Spleen (tissue), 11 donors: ENCODE measurements around the gene GADL1. TPM values are rescaled to one million over a fixed set of nuclear protein-coding genes. Genes with fewer than 3 reads are reported as not detected.
A peak's percentile ranks its signal among the peaks of the same experiment; 100 is the strongest.

Experiments used
- DNase-seq: peaks from one replicate; pipeline ENCODE4 v3.0.0-alpha.2; 2020
- H3K27ac ChIP-seq, 8 donors: fragments of 200-600 bp; sonication (generic) in 7 of 8; 1 replicate in 4 of 8; 2 replicates in 4 of 8; pipeline versions ENCODE4 v1.5.0 to v1.8.0; 2016 to 2021; ENCODE audit warnings: inconsistent platforms in 4 of 8, mild to moderate bottlenecking in 4 of 8, moderate library complexity in 1 of 8
- H3K27me3 ChIP-seq, 7 donors: fragments of 200-600 bp; sonication (generic) in 6 of 7; replicated peaks in 1 of 7; 1 replicate in 4 of 7; 2 replicates in 3 of 7; pipeline versions ENCODE4 v1.5.0 to v1.8.0; 2016 to 2021; ENCODE audit warnings: inconsistent platforms in 3 of 7, mild to moderate bottlenecking in 1 of 7
- H3K36me3 ChIP-seq, 6 donors: fragments of 200-600 bp; sonication (generic) in 5 of 6; 1 replicate in 4 of 6; 2 replicates in 2 of 6; pipeline versions ENCODE4 v1.5.0 to v1.8.0; 2016 to 2021; ENCODE audit warnings: inconsistent platforms in 2 of 6
- H3K4me1 ChIP-seq, 6 donors: fragments of 200-600 bp; sonication (generic) in 5 of 6; 1 replicate in 3 of 6; 2 replicates in 3 of 6; pipeline versions ENCODE4 v1.5.0 to v1.8.0; 2016 to 2021; ENCODE audit warnings: inconsistent platforms in 3 of 6
- H3K4me3 ChIP-seq, 8 donors: fragments of 200-600 bp; sonication (generic) in 7 of 8; 1 replicate in 4 of 8; 2 replicates in 4 of 8; pipeline versions ENCODE4 v1.5.0 to v1.8.0; 2016 to 2021; ENCODE audit warnings: inconsistent platforms in 4 of 8, mild to moderate bottlenecking in 4 of 8, moderate library complexity in 2 of 8
- H3K9me3 ChIP-seq, 8 donors: fragments of 200-600 bp; sonication (generic) in 7 of 8; 1 replicate in 4 of 8; 2 replicates in 4 of 8; pipeline versions ENCODE4 v1.5.0 to v1.8.0; 2016 to 2021; ENCODE audit warnings: inconsistent platforms in 4 of 8
- CTCF ChIP-seq, 11 experiments: fragments of 200-600 bp in 7 of 11; fragments of 450-650 bp in 4 of 11; sonication (generic) in 4 of 11; IDR thresholded peaks in 8 of 11; conservative IDR thresholded peaks in 3 of 11; 1 replicate in 7 of 11; 2 replicates in 4 of 11; pipeline versions ENCODE4 v1.4.0 to v1.8.0; 2016 to 2021; ENCODE audit warnings: antibody characterized with exemption in 11 of 11, inconsistent platforms in 4 of 11, mild to moderate bottlenecking in 1 of 11
- POLR2A ChIP-seq, 3 donors: fragments of 450-650 bp; IDR thresholded peaks; one replicate each; pipeline ENCODE4 v1.5.1; 2017; ENCODE audit warnings: antibody characterized with exemption in 3 of 3, mild to moderate bottlenecking in 1 of 3
- POLR2AphosphoS5 ChIP-seq, 3 donors: sonication (generic); formaldehyde crosslinking; IDR thresholded peaks; one replicate each; pipeline ENCODE4 v1.5.1; 2017; ENCODE audit warnings: antibody characterized with exemption in 3 of 3
- WGBS, 5 donors: extraction: QIAGEN DNeasy Blood & Tissue Kit in 3 of 5; methylation state at CpG; one replicate each; pipeline versions ENCODE4 v1.1.5 to v1.1.7; 2013 to 2018; 5-methylcytosine and 5-hydroxymethylcytosine counted together
- intact Hi-C: fragments of 100-400 bp; cut with DNase I; formaldehyde crosslinking; loops from one replicate; pipeline ENCODE4 v1.15.0; 2023; ENCODE audit warnings: low total_unique reads
- polyA plus RNA-seq, 3 donors: library from polyadenylated mRNA; stranded (reverse); fragments of 200-250 nt; gene quantifications; one replicate each; pipeline ENCODE4 v1.2.1, GENCODE V29; 2013
- total RNA-seq, 7 donors: library from RNA; depleted of rRNA in 3 of 7; stranded (reverse); fragments of >200 nt in 3 of 7; fragmentation: NEBNext Ultra II Directional in 4 of 7; extraction: Animal tissue kit (Norgen Biotek cat#: 25700) in 4 of 7; gene quantifications; one replicate each; pipeline versions ENCODE4 v1.1.0 to v1.2.1, GENCODE V29; 2016 to 2021
- donor health status: healthy with polysubstance abuse.
- donor health status: DM: no; HTN: no; CAD: no; lungs with moderate emphysema.
- donor health status: DM: no; HTN: no; CAD: no.
- donor health status: Bipolar disorder and iron deficiency.
- donor health status: healthy.
- donor health status: DM: no; HTN: no; CAD: no.
- donor health status: DM: yes; HTN: yes; CAD: no.

Gene GADL1
- total and polyA plus RNA-seq, 10 donors = 0.02 to 0.16 (median 0.08) TPM; not detected in 6

- Histone ChIP-seq H3K4me3 (no peak overlapping the region), H3K27ac (no peak overlapping the region), H3K36me3 (no peaks in the 10 kb centered on the region), H3K27me3 (no peaks in the 10 kb centered on the region), H3K4me1 (no peaks in the 10 kb centered on the region), H3K9me3 (no peaks in the 10 kb centered on the region)
- 88 to 100% (median 94%) methylated on average over 1 of the region's 1 CpG for WGBS, 5 donors
- no peak for DNase-seq
- intact Hi-C loops = no loop called here
- no peak for TF ChIP-seq CTCF (IDR thresholded peaks at IDR 0.05 in 8 of 11, conservative IDR thresholded peaks at IDR 0.05 in 3 of 11)
- no peak for TF ChIP-seq POLR2AphosphoS5 (IDR thresholded peaks at IDR 0.05)
- TF ChIP-seq POLR2A (IDR thresholded peaks at IDR 0.05) = no peak
Observed at GRCh38 chr3:30836141-30836540, 58.3 kb downstream of the GADL1 start.

GRCh38 chr3:30835667-30836066 is 58.8 kb downstream of the GADL1 start:
- intact Hi-C loops = no loop called here
- TF ChIP-seq POLR2A (IDR thresholded peaks at IDR 0.05) (no peak), CTCF (IDR thresholded peaks at IDR 0.05 in 8 of 11, conservative IDR thresholded peaks at IDR 0.05 in 3 of 11) (no peak), POLR2AphosphoS5 (IDR thresholded peaks at IDR 0.05) (no peak)
- H3K27me3 ChIP-seq = no peaks in the 10 kb centered on the region
- no peak for DNase-seq
- no peaks in the 10 kb centered on the region for H3K36me3 ChIP-seq
- no peaks in the 10 kb centered on the region for H3K9me3 ChIP-seq
- no peak overlapping the region for H3K27ac ChIP-seq
- WGBS, 5 donors = 65 to 79% (median 70%) methylated on average over 2 of the region's 2 CpGs
- no peaks in the 10 kb centered on the region for H3K4me1 ChIP-seq
- H3K4me3 ChIP-seq = no peak overlapping the region

- Histone ChIP-seq H3K27ac (no peak overlapping the region), H3K36me3 (no peaks in the 10 kb centered on the region), H3K4me3 (no peak overlapping the region), H3K4me1 (no peaks in the 10 kb centered on the region), H3K27me3 (no peaks in the 10 kb centered on the region), H3K9me3 (no peaks in the 10 kb centered on the region)
- no peak for DNase-seq
- intact Hi-C loops = no loop called here
- 60 to 86% (median 73%) methylated on average over 4 of the region's 4 CpGs for WGBS, 5 donors
- TF ChIP-seq POLR2AphosphoS5 (IDR thresholded peaks at IDR 0.05) = no peak
- TF ChIP-seq POLR2A (IDR thresholded peaks at IDR 0.05) = no peak
- TF ChIP-seq CTCF (IDR thresholded peaks at IDR 0.05 in 8 of 11, conservative IDR thresholded peaks at IDR 0.05 in 3 of 11) = no peak
Observed at GRCh38 chr3:30832961-30833575, 61.4 kb downstream of the GADL1 start.

- intact Hi-C loops = no loop called here
Observed at GRCh38 chr3:30827080-30827479, 67.4 kb downstream of the GADL1 start.

More at GRCh38 chr3:30827080-30827479, 67.4 kb downstream of the GADL1 start:
- no peak for TF ChIP-seq POLR2A (IDR thresholded peaks at IDR 0.05)
- no peak for DNase-seq
- peak overlapping the region in 3 of 8 donors; percentile 13 to 43 (median 32) for H3K27ac ChIP-seq
- H3K36me3 ChIP-seq = no peaks in the 10 kb centered on the region
- WGBS, 5 donors = 90 to 100% (median 95%) methylated on average over 1 of the region's 1 CpG
- no peak overlapping the region for H3K4me3 ChIP-seq
- H3K9me3 ChIP-seq = no peaks in the 10 kb centered on the region
- no peaks in the 10 kb centered on the region for H3K4me1 ChIP-seq
- no peaks in the 10 kb centered on the region for H3K27me3 ChIP-seq
